ENCODE results near the gene PHKG2.

- TF ChIP-seq CTCF (IDR thresholded peaks at IDR 0.05) (no peak), ZFX (IDR thresholded peaks at IDR 0.05; ENCODE audit: borderline replicate concordance) (no peak)
Observed at GRCh38 chr16:30786115-30786935, 38.1 kb downstream of the PHKG2 start.

Data from 22Rv1 (cell line).